Tibial nerve (tissue), 4 donors: Measurements from ENCODE around the gene STAB1.

Experiments
- CTCF ChIP-seq, 5 experiments: fragments of 200-600 bp in 3 of 5; fragments of 450-650 bp in 2 of 5; sonication (generic) in 3 of 5; IDR thresholded peaks; one replicate each; pipeline ENCODE4 v1.5.1; 2016 to 2019; ENCODE audit warnings: antibody characterized with exemption in 5 of 5, mild to moderate bottlenecking in 3 of 5, moderate library complexity in 2 of 5
- EP300 ChIP-seq, 2 donors: sonication (generic); formaldehyde crosslinking; IDR thresholded peaks; one replicate each; pipeline ENCODE4 v1.6.1; 2017; ENCODE audit warnings: antibody characterized with exemption in 2 of 2, mild to moderate bottlenecking in 1 of 2
- POLR2A ChIP-seq, 2 donors: fragments of 450-650 bp; IDR thresholded peaks; one replicate each; pipeline ENCODE4 v1.6.1; 2017; ENCODE audit warnings: antibody characterized with exemption in 2 of 2, mild to moderate bottlenecking in 2 of 2, moderate library complexity in 2 of 2

DNA sequence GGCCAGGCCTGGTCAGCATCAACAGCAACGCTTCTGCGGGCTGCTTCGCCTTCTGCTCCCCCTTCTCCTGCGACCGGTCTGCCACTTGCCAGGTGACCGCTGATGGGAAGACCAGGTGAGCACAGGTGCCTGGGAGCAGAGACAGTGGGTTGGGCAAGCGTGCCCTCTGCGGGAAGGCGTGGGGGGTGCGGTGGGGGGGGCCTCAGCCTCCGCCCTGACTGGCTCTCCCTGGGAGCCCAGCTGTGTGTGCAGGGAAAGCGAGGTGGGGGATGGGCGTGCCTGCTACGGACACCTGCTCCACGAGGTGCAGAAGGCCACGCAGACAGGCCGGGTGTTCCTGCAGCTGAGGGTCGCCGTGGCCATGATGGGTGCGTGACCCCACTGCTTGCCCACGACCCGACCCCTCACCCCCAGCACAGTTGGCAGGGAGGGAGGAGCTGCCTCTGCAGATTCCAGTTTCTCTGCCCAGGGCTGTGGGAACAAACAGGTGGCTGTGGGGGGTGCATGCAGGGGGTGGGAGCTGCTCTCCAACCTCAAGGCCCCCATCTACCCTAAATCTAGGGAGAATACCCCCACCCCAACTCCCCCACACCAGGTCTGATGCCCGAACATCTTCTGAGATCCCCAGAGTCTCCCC is 8.8 kb downstream of the STAB1 start:
- TF ChIP-seq CTCF (IDR thresholded peaks at IDR 0.05) = no peak
- no peak for TF ChIP-seq POLR2A (IDR thresholded peaks at IDR 0.05)
- TF ChIP-seq EP300 (IDR thresholded peaks at IDR 0.05) = no peak
